K562 (cell line): Measurements from ENCODE around the gene RSPH9. TPM values are rescaled to one million over a fixed set of nuclear protein-coding genes. Genes with fewer than 3 reads are reported as not detected.

Experiments used
- CCAR2 ChIP-seq: fragments of 200-400 bp; formaldehyde crosslinking; IDR thresholded peaks from 2 replicates; pipeline ENCODE4 v1.6.1; 2017; ENCODE audit warnings: mild to moderate bottlenecking, low read depth, low read length
- FOS ChIP-seq: IDR thresholded peaks from 3 replicates; pipeline ENCODE4 v1.6.1; 2011; ENCODE audit not compliant: insufficient read length; ENCODE audit errors: extremely low read depth
- FOXA1 ChIP-seq: fragments of 450-650 bp; IDR thresholded peaks from 2 replicates; pipeline ENCODE4 v1.6.1; 2016; ENCODE audit warnings: mild to moderate bottlenecking, borderline replicate concordance
- HDAC6 ChIP-seq: IDR thresholded peaks from 2 replicates; pipeline ENCODE4 v1.6.1; 2012; ENCODE audit warnings: low read depth, mild to moderate bottlenecking, control low read depth, inconsistent platforms, low read length, moderate library complexity
- MCM2 ChIP-seq: fragments of 450-650 bp; IDR thresholded peaks from 2 replicates; pipeline ENCODE4 v1.6.1; 2017; ENCODE audit warnings: low read depth, mild to moderate bottlenecking
- NCOA6 ChIP-seq: fragments of 450-650 bp; IDR thresholded peaks from 2 replicates; pipeline ENCODE4 v1.6.1; 2017; ENCODE audit warnings: mild to moderate bottlenecking
- NONO ChIP-seq, 2 experiments: fragments of 200-400 bp in 1 of 2; fragments of 450-650 bp in 1 of 2; formaldehyde crosslinking in 1 of 2; IDR thresholded peaks; 2 replicates each; pipeline ENCODE4 v1.6.1; 2017; ENCODE audit warnings: low read depth in 2 of 2, mild to moderate bottlenecking in 2 of 2, moderate library complexity in 2 of 2, low read length in 1 of 2
- NR3C1 ChIP-seq: sonication (generic); formaldehyde crosslinking; IDR thresholded peaks from 2 replicates; pipeline ENCODE4 v1.8.1; 2022; ENCODE audit warnings: missing genetic modification reagents
- polyA plus RNA-seq, 8 experiments: library from polyadenylated mRNA; depleted of rRNA in 4 of 8; stranded (reverse) in 5 of 8; unstranded in 3 of 8; fragments of >200 nt; fragmentation: Nextera tagmentation in 2 of 8; fragmentation: Illumina TruSeq in 1 of 8; extraction: Ambion mirVana in 2 of 8; extraction: Trizol in 1 of 8; gene quantifications; 2 replicates each; pipeline versions ENCODE4 v1.2.1 to v1.2.3, GENCODE V29; 2011 to 2014; ENCODE audit warnings: inconsistent platforms in 1 of 8, missing spikeins in 1 of 8
- total RNA-seq, 7 experiments: library from RNA; depleted of rRNA in 6 of 7; stranded (reverse); fragments of >200 nt in 6 of 7; fragmentation: Illumina TruSeq in 2 of 7; extraction: Trizol in 2 of 7; gene quantifications; 2 replicates each; pipeline versions ENCODE4 v1.2.1 to v1.2.3, GENCODE V29; 2011 to 2021; ENCODE audit warnings: low replicate concordance in 1 of 7
- TF ChIP-seq, protein P1 (sequence below), 2 experiments: fragments of 450-650 bp in 1 of 2; sonication (generic) in 1 of 2; formaldehyde crosslinking in 1 of 2; IDR thresholded peaks; 2 replicates each; pipeline versions ENCODE4 v1.7.1 to v1.9.0; 2016 to 2022; ENCODE audit warnings: inconsistent platforms in 1 of 2, mild to moderate bottlenecking in 1 of 2, missing genetic modification reagents in 1 of 2
- TF ChIP-seq, protein P2 (sequence below): fragments of 450-650 bp; IDR thresholded peaks from 2 replicates; pipeline ENCODE4 v1.6.1; 2016; ENCODE audit warnings: low read depth, mild to moderate bottlenecking, moderate library complexity
- TF ChIP-seq, protein P3 (sequence below): sonication (generic); formaldehyde crosslinking; IDR thresholded peaks from 2 replicates; pipeline ENCODE4 v1.8.1; 2022; ENCODE audit warnings: missing genetic modification reagents
- TF ChIP-seq, protein P4 (sequence below): sonication (generic); formaldehyde crosslinking; IDR thresholded peaks from 2 replicates; pipeline ENCODE4 v1.8.1; 2023; ENCODE audit warnings: mild to moderate bottlenecking, missing genetic modification reagents

The RSPH9 gene
- total and polyA plus RNA-seq, 9 of the 15 experiments (the other 6 are each of a cell fraction or from before 2014, with no cell fraction given) = 0.05 to 0.60 (median 0.39) TPM; not detected in 6

DNA sequence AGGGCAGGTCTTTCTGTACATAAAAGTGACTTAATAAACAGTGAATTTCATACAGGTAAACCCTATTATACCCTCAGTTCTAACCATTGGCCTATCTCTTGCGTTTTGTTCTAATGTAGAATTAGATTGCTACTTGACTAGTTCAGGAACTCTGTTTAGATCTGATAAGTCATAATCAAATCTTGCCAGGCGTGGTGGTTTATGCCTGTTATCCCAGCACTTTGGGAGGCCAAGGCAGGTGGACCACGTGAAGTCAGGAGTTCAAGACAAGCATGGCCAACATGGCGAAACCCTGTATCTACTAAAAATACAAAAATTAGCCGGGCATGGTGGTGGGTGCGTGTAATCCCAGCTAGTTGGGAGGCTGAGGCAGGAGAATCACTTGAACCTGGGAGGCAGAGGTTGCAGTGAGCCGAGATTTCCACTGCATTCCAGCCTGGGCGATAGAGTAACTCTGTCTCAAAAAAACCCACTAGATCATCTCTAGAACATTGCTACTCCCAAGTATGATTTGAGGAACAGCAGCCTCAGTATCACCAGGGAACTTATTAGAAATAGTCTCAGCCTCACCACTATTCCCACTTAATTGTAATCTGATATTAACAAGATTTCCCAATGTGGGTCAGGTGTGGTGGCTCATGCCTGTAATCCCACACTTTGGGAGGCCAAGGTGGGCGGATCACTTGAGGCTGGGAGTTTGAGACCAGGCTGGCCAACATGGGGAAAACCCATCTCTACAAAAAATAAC is 27.9 kb upstream of the RSPH9 start (continued):
- TF ChIP-seq, protein P1, sequence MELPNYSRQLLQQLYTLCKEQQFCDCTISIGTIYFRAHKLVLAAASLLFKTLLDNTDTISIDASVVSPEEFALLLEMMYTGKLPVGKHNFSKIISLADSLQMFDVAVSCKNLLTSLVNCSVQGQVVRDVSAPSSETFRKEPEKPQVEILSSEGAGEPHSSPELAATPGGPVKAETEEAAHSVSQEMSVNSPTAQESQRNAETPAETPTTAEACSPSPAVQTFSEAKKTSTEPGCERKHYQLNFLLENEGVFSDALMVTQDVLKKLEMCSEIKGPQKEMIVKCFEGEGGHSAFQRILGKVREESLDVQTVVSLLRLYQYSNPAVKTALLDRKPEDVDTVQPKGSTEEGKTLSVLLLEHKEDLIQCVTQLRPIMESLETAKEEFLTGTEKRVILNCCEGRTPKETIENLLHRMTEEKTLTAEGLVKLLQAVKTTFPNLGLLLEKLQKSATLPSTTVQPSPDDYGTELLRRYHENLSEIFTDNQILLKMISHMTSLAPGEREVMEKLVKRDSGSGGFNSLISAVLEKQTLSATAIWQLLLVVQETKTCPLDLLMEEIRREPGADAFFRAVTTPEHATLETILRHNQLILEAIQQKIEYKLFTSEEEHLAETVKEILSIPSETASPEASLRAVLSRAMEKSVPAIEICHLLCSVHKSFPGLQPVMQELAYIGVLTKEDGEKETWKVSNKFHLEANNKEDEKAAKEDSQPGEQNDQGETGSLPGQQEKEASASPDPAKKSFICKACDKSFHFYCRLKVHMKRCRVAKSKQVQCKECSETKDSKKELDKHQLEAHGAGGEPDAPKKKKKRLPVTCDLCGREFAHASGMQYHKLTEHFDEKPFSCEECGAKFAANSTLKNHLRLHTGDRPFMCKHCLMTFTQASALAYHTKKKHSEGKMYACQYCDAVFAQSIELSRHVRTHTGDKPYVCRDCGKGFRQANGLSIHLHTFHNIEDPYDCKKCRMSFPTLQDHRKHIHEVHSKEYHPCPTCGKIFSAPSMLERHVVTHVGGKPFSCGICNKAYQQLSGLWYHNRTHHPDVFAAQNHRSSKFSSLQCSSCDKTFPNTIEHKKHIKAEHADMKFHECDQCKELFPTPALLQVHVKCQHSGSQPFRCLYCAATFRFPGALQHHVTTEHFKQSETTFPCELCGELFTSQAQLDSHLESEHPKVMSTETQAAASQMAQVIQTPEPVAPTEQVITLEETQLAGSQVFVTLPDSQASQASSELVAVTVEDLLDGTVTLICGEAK (IDR thresholded peaks at IDR 0.05) = no peak
- TF ChIP-seq, protein P1 (CRISPR knock-in tag; IDR thresholded peaks at IDR 0.05) = no peak
- TF ChIP-seq FOS (no peak), NR3C1 (no peak), CCAR2 (no peak), NONO (IDR thresholded peaks at IDR 0.05; ENCODE audit: low read depth in 2 of 2, low read length in 1 of 2) (no peak), MCM2 (no peak), HDAC6 (no peak), FOXA1 (no peak), NCOA6 (no peak)
- TF ChIP-seq, protein P2, sequence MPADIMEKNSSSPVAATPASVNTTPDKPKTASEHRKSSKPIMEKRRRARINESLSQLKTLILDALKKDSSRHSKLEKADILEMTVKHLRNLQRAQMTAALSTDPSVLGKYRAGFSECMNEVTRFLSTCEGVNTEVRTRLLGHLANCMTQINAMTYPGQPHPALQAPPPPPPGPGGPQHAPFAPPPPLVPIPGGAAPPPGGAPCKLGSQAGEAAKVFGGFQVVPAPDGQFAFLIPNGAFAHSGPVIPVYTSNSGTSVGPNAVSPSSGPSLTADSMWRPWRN = no peak
- TF ChIP-seq, protein P3, sequence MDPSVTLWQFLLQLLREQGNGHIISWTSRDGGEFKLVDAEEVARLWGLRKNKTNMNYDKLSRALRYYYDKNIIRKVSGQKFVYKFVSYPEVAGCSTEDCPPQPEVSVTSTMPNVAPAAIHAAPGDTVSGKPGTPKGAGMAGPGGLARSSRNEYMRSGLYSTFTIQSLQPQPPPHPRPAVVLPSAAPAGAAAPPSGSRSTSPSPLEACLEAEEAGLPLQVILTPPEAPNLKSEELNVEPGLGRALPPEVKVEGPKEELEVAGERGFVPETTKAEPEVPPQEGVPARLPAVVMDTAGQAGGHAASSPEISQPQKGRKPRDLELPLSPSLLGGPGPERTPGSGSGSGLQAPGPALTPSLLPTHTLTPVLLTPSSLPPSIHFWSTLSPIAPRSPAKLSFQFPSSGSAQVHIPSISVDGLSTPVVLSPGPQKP (CRISPR knock-in tag) = no peak
- TF ChIP-seq, protein P4, sequence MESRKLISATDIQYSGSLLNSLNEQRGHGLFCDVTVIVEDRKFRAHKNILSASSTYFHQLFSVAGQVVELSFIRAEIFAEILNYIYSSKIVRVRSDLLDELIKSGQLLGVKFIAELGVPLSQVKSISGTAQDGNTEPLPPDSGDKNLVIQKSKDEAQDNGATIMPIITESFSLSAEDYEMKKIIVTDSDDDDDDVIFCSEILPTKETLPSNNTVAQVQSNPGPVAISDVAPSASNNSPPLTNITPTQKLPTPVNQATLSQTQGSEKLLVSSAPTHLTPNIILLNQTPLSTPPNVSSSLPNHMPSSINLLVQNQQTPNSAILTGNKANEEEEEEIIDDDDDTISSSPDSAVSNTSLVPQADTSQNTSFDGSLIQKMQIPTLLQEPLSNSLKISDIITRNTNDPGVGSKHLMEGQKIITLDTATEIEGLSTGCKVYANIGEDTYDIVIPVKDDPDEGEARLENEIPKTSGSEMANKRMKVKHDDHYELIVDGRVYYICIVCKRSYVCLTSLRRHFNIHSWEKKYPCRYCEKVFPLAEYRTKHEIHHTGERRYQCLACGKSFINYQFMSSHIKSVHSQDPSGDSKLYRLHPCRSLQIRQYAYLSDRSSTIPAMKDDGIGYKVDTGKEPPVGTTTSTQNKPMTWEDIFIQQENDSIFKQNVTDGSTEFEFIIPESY (CRISPR knock-in tag) = no peak
